ENCODE results near the gene KRTAP10-4.
A peak's percentile ranks its signal among the peaks of the same experiment; 100 is the strongest.

The KRTAP10-4 gene

DNA sequence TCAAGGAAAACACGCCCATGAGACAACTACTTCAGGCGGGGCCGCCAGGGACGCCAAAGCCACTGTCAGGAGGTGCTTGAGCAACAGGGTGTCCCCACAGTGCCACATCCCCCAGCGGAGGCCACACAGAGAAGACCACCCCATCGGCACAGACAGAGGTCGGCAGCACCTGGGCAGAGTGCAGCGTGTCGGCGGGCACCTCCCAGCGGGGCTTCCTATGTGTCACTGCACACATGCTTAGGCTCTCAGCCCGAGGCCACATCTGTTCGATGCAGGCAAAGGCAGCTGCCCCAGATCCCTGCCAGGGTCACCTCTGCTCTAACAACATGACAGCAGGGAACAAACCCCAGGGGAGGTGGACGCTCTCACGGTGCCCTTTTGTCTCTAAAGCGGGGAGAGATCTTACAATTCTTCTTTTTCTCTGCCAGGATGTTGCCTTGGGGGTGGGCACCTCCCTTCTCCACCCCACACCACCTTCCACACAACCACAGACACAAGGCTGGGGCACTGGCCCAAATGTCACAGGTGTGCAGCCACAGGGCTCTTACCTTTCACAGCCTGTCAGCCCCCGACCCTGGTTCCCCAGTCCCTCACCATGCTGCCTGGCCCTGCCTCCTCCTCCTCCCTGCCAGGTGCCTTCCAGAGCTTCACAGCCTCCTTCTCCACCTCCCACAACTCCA, 42.5 kb downstream of the KRTAP10-4 start:
- no peak for DNase-seq (ENCODE audit: low read depth in 2 of 3, low spot score in 2 of 3)

- no peak for DNase-seq (ENCODE audit: low read depth in 2 of 3, low spot score in 2 of 3)
These were observed 43.0 kb downstream of the KRTAP10-4 start for GRCh38 chr21:44616591-44616926.

- no peak for DNase-seq (ENCODE audit: low read depth in 2 of 3, low spot score in 2 of 3)
These were observed 43.6 kb downstream of the KRTAP10-4 start for GRCh38 chr21:44617071-44617501.

GRCh38 chr21:44618504-44618903, 45.0 kb downstream of the KRTAP10-4 start:
- no peak for DNase-seq (ENCODE audit: low read depth in 2 of 3, low spot score in 2 of 3)

DNA sequence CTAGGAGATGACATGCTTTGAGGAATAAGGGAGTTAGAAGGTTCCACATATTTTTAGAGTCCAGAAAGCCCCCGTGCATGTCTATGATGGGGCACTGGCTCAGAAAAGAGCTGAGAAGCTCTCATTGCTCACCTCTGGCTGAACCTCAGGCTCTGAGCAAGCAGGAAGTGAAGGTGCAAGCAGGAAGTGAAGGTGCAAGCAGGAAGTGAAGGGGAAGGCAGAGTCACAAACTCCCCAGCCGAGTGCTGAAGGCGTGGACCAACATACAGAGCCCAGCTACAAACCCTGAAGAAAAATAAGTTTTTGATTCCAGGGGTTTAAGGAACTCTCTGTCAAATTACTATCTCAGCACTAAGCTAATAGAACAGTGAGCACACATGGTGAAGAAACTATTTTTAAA, 45.4 kb downstream of the KRTAP10-4 start:
- peak in 1 of 3 experiments; percentile 10 for DNase-seq (ENCODE audit: low read depth in 2 of 3, low spot score in 2 of 3)

GRCh38 chr21:44619886-44620285, 46.4 kb downstream of the KRTAP10-4 start:
- no peak for DNase-seq (ENCODE audit: low read depth in 2 of 3, low spot score in 2 of 3)

- no peak for DNase-seq (ENCODE audit: low read depth in 2 of 3, low spot score in 2 of 3)
These were observed 50.0 kb downstream of the KRTAP10-4 start for GRCh38 chr21:44623575-44623974.
